Suppressor macrophage (primary cell): ENCODE results near the gene TGFB2.

Experiments used
- DNase-seq, 4 experiments: peaks; one replicate each; pipeline ENCODE4 v3.0.0-alpha.2; 2020 to 2022

The TGFB2 gene

DNA sequence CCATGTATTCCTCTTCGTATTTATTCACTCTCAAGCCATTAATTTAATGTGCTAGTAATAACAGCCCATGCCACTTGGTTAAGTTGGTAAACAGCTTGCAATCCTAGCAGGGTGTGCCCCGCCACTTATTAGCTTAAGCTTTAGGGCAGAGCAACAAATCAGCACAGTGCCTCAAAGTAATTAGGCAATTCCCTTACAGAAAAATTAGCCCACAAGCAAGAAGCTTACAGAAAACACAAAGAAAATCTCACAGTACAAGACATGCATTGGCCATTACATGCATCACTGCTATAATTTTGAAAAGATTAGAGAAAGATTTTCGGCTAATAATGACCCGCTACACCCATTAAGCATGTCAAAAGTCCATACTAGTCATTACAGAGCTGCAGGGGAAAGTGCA is 47.6 kb downstream of the TGFB2 start:
- DNase-seq: no peak

DNA sequence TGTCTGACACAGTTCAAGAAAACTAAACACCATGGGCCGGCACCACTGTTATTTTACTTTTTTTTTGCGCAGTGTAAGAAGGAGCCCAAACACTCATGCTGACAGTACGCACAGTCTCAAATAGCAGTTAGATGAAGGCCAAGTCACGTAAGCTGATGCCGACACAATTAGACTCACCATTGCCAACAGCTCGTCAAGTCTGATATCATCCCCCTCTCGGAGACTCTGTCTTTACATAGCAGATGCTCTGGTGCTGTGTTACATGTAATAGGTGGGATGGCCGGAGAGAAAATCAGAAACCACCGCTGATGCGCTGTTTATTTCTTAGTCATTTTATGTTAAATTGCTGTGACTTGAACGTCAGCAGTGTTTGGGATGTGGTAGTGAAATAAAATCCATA is 49.3 kb downstream of the TGFB2 start:
- DNase-seq: no peak

GRCh38 chr1:218394989-218395388 is 49.9 kb downstream of the TGFB2 start:
- DNase-seq: no peak

- DNase-seq: no peak
These were observed 50.8 kb downstream of the TGFB2 start for GRCh38 chr1:218395916-218396315.

DNA sequence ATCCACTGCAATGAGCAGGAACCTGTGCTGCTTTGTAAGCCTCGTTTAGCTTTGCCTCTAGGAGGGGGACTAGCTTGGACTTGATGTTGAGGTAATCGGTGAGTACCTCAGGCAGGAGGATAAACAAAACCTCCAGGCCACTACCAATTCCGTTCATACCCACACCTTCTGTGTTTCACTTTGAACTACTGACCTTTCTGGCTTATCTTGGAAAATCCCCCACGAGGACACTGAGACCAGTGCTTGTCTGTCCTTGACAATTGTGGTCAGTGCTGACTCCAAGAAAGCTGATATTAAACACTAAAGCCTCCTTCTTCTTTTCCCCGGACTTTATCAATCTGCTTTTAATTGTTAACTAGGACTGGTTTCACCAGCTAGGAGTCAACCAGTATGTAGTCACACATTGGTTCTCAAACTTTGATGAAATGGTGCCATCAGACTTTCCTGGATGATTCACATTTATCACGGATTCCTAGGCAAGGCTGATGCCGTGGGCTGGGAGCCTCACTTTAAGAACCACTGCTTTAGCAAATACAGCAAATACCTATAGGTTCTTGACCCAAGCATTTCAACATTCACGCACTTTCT is 52.7 kb downstream of the TGFB2 start:
- DNase-seq: no peak

- DNase-seq: no peak
These were observed 55.5 kb downstream of the TGFB2 start for GRCh38 chr1:218400624-218401023.

DNA sequence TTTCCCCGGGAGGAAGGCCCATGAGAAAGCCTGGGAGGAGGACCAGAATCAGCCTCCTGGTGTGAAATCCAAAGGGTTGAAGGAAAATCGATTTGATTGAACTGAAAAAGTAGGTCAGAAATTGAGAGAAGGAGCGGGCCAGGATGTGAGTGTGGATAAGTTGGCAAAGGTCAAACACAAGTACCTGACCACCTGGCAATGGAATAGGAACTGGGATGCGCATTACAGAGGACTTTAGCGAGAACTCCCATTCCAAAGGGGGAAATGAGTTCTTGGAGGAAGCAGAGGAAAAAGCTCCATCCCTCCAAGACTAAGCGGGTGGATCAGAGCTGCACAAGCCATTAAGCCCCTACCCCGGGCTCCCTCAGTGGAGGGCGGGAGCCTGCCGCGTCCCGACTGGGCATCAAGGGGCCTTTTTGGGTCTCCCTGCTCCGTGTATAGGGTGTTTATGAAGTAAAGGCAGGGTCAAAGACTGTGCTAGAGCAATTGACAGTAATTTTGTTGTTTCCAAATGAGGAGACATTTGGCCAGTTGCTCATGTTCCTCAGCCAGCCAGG is 56.4 kb downstream of the TGFB2 start:
- DNase-seq: no peak

DNA sequence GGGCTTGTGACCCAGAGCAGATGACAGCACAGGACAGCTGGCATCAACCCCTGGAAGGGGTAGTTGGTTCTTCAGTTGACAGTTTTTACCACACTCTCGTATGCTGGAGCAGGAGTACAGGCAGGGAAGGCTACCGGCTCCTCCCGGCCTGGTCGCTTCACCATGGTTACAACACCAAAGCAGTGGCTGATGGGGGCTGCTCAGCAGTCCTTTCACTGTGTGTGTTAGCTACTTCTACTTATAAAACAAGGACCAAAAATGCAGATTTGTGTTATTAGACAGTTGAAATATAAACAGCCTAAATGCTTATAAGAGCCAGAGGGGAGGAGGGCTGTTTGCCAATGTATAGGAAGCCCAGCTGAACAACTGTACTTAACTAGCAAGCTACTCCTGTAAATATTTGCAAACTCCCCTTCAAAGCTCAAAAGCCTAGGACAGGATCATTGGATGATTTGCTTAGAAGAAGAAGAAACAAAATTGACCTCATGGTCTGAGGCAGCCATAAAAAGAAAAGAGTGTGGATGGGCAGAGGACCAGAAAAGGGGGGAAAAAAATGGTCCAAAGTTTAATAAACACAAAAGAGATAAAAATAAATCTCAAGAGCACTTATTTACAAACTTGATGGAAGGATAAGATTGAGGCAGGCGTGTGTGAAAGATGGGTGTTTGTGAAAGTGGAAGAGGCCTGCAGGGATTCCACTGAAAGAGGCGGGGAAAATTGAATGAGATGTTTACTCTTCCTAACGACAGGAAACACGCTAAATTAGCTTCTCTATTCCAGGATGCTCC is 57.1 kb downstream of the TGFB2 start:
- DNase-seq: no peak

DNA sequence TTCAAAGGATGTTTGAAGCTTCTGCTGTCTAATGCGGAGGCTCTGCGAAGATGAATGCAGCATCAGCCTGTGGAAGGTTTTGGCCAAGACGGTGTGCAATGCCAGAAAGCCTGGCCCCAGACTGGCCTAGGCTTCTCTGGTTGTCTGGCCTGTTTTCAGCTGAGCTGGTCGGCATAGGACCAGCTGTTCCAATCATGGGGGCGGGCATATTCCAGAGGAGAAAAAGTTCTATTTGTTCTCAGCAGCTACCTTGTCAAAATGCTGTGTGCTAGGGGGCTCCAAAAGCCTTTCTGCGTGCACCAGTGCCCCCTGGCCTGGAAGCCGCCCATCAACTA is 57.6 kb downstream of the TGFB2 start:
- no peak for DNase-seq

DNA sequence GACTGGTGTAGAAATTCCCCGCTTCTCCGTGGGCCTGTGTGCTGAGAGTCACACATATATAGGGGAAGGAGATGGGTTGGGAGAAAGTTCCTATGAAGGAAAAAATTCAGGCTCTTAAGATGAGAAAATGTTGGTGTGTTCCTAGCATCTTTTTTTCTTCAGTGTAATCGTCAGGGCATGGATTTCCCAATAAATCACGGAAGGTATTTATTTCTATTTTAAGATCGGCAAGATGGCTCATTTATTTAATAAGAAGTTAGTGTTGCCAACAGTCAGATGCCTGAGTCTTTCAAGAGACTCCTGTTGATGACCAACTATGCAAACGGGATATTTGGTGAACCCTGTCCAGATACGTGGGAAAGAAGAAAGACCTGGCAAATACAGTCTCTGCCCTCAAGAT is 58.2 kb downstream of the TGFB2 start:
- no peak for DNase-seq

DNA sequence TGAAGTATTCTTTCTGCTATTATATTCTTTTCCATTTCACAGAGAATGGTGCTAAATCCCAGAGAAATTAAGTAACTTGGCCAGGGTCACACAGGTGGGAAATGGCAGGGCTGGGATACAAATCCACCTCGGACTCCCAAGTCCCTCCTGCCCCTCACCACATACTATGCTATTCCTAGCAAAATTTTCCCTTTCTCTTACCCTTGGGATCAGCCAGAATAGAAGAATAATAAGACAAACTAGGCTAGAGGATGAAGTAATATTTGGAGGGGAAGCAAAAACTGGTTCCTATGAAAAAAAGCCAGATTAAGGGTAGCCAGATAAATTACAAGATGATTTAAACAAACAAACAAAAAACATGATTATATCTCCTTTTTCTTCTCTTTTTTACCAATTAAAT is 62.5 kb downstream of the TGFB2 start:
- no peak for DNase-seq

DNA sequence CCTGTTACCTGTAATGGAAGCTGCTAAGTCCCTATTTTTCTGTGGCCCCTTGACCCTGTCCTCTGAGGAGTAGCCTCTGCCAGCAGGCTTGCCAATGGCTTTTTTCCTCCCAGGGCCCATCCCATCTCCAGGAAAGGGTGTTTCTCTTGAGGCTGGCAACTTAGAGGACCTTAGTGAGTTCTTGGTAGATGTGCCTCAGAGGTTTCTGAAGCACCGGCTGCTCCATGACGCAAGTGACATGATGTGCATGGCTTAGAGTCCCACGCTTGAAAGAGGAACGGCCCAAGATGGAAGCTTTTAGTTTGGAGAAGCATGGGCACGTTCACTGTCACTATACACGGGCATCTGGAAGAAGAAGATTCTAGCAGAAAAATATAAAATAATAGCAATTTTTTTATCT is 63.0 kb downstream of the TGFB2 start:
- no peak for DNase-seq

- DNase-seq: no peak
These were observed 63.8 kb downstream of the TGFB2 start for GRCh38 chr1:218408942-218409341.

- DNase-seq: no peak
These were observed 64.9 kb downstream of the TGFB2 start for GRCh38 chr1:218409946-218410510.

GRCh38 chr1:218411101-218411500 is 66.0 kb downstream of the TGFB2 start:
- no peak for DNase-seq

GRCh38 chr1:218412171-218412570 is 67.0 kb downstream of the TGFB2 start:
- DNase-seq: no peak

DNA sequence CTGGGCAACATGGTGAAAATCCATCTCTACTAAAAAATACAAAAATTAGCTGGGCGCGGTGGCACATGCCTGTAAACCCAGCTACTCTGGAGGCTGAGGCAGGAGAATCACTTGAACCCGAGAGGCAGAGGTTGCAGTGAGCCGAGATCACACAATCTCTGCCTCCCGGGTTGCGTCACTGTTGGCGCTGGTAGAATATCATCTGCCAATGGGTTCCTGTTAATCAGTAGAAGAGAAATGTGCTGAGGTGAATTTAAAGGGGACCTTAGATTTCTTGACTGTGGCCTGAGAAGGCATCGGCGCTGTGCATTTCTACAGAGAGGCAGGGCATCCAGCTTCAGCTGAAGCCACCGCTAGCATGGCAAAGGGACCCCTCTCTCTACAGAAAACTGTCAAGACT is 68.0 kb downstream of the TGFB2 start:
- no peak for DNase-seq

DNA sequence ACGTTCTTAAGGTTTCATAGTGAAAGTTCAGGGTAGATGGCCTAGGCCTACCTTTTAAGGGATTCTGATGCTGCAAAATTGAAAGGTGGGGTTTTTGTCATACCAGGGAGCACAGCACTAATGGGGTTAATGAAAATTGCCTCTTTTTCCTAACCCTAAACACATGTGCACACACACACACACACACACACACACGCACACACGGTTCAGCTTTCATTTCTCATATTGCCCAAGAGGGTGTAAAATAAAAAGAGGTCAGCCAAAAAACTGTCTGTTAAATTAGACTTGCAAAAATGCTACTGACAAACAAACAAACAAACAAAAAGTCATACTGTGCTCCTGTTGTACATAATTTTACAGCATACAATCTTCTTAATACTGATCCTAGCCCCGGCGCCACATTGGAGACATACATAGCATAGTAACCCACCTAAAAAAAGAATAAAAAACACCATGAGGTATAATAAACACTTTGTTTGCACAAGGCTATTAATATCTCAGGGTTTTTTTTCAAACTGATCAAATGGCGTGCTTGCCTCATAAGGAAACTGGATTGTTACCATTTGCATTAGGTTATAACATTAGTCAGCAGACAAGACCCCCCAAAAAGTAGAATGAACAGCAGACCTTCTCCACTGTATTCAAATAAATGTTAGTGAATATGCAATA is 69.1 kb downstream of the TGFB2 start:
- no peak for DNase-seq

GRCh38 chr1:218415726-218416125 is 70.6 kb downstream of the TGFB2 start:
- DNase-seq: no peak

DNA sequence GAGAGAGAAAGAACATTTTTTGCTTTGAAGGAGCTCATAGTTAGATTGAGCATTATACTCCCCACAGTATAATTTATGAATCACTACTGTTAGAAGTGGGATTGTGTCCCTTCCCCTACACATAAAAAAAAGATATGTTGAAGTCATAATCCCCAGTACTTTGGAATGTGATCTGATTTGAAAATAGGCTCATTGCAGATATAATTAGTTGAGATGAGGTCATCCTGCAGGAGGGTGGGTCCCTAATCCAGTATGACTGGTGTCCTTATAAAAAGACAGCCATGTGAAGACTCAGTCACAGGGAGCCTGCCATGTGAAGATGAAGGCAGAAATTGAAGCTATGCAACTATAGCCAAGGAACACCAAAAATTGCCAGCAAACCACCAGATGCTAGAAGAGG is 76.4 kb downstream of the TGFB2 start:
- no peak for DNase-seq

- DNase-seq: no peak
These were observed 79.4 kb downstream of the TGFB2 start for GRCh38 chr1:218424502-218424901.

- no peak for DNase-seq
These were observed 80.7 kb downstream of the TGFB2 start for GRCh38 chr1:218425647-218426342.

DNA sequence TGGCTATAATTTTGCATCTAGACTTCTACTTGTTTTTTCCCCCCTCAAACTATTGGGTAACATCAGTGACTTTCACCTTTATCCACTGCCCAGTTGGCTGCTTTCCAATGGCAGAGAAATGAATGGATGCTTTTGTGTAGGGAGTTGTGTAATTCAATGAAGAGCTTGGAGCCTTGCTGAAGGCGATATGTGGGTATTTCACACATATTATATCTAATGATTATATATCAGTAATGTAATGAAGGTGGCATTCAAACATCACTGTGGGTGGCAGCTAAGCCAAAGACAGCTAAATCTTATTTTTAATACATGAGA is 81.2 kb downstream of the TGFB2 start:
- DNase-seq: no peak
